Activated T-helper 1 cell treated with anti-CD3 and anti-CD28 coated beads, Interleukin-12 subunit alpha, Interleukin-12 subunit beta, Interleukin-2, Interleukin-4 antibody, amounts not matched to agents 30 ng/mL and 10 ng/mL and 1 ng/mL, durations not matched to agents 14 hours and 24 hours and 36 hours (primary cell): ENCODE data around the gene OCA2. TPM values are rescaled to one million over a fixed set of nuclear protein-coding genes. Genes with fewer than 3 reads are reported as not detected.
"Not testable (repeated sequence)": the region's sequence is repeated elsewhere in the genome, so short reads cannot be mapped to it uniquely, and the experiment has no call there.

Source experiments
- DNase-seq: peaks from one replicate; pipeline ENCODE4 v3.0.0; 2021; ENCODE audit warnings: low spot score
- H3K27ac Mint-ChIP-seq: one replicate; pipeline ENCODE4 v1.8.0; 2021; ENCODE audit warnings: mild to moderate bottlenecking, mixed read lengths
- H3K27me3 Mint-ChIP-seq: one replicate; pipeline ENCODE4 v1.8.0; 2022; ENCODE audit warnings: mild to moderate bottlenecking, moderate library complexity, mixed read lengths; ENCODE audit not compliant: insufficient read depth
- H3K36me3 Mint-ChIP-seq: one replicate; pipeline ENCODE4 v1.8.0; 2021; ENCODE audit warnings: low read depth, mixed read lengths
- H3K4me1 Mint-ChIP-seq: one replicate; pipeline ENCODE4 v1.8.0; 2021; ENCODE audit warnings: low read depth, mixed read lengths
- H3K4me3 Mint-ChIP-seq: one replicate; pipeline ENCODE4 v1.8.0; 2021; ENCODE audit warnings: mild to moderate bottlenecking, moderate library complexity, mixed read lengths
- H3K9me3 Mint-ChIP-seq: one replicate; pipeline ENCODE4 v1.8.0; 2021; ENCODE audit warnings: mixed read lengths
- intact Hi-C: fragments of 100-400 bp; cut with micrococcal nuclease; formaldehyde crosslinking; loops from one replicate; pipeline ENCODE4 v1.15.1; 2024
- total RNA-seq: library from RNA; stranded (reverse); gene quantifications from 2 replicates; pipeline ENCODE4 v1.2.3, GENCODE V29; 2022

The OCA2 gene
- total RNA-seq, 1 donor from 2014 or later: not detected

DNA sequence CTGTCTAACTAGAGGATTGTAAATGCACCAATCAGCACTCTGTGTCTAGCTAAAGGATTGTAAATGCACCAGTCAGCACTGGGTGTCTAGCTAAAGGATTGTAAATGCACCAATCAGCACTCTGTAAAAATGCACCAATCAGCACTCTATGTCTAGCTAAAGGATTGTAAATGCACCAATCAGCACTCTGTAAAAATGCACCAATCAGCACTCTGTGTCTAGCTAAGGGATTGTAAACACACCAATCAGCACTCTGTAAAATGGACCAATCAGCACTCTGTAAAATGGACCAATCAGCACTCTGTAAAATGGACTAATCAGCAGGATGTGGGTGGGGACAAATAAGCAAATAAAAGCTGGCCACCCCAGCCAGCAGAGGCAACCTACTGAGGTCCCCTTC is 331.7 kb downstream of the OCA2 start:
- DNase-seq, intact Hi-C loops, H3K36me3 Mint-ChIP-seq: not testable (repeated sequence)

DNA sequence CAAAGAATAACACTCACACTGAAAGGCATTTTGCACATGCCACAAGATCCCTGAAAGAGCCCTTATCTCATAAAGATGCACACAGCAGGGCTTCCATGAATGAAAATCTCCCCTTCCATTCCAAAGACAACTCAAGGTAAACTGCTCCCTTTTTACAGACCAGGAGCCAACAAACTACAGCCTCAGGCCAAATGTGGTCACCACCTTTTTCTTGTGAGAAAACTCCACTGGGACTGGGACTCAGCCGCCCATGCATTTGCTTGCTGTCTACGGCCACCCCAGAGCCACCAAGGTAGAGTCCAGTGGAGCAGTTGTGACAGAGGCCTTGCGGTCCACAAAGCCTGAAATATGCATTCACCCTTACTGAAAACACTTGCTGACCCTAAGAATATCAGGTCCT is 334.8 kb downstream of the OCA2 start:
- peaks cover 25% of the 10 kb centered on the region for H3K9me3 Mint-ChIP-seq
- DNase-seq: no peak
- no peak overlapping the region for H3K27ac Mint-ChIP-seq
- no peaks in the 10 kb centered on the region for H3K36me3 Mint-ChIP-seq
- H3K27me3 Mint-ChIP-seq: no peaks in the 10 kb centered on the region
- no peaks in the 10 kb centered on the region for H3K4me1 Mint-ChIP-seq
- H3K4me3 Mint-ChIP-seq: no peak overlapping the region
- intact Hi-C loops: no loop called here

More for the DNA sequence above, 331.7 kb downstream of the OCA2 start:
- not testable (repeated sequence) for H3K4me1 Mint-ChIP-seq, H3K27me3 Mint-ChIP-seq, H3K27ac Mint-ChIP-seq, H3K4me3 Mint-ChIP-seq
- peaks cover 35% of the 10 kb centered on the region for H3K9me3 Mint-ChIP-seq

DNA sequence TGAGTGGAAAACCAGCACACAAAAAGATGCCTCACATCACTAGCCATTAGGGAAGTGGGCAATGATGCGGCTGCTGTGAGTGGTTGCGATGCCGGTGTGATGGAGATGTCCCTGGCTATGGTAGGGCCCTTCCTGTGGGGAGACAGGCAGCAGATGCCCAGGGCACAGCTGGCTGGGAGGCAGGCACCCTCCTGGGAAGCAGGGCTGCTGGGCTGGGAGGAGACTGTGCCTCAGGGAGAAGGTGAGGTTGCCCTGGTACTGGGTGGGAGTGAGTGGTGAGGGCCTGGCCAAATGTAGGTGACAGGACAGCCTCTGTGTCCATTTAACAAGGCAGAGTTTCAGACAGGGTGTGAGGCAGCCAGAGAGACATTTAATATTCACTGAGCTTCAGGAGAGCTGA is 335.6 kb downstream of the OCA2 start:
- Mint-ChIP-seq H3K4me3 (no peak overlapping the region), H3K36me3 (no peaks in the 10 kb centered on the region), H3K9me3 (peaks cover 26% of the 10 kb centered on the region), H3K27ac (no peak overlapping the region), H3K27me3 (no peaks in the 10 kb centered on the region), H3K4me1 (no peaks in the 10 kb centered on the region)
- intact Hi-C loops: no loop called here
- no peak for DNase-seq

DNA sequence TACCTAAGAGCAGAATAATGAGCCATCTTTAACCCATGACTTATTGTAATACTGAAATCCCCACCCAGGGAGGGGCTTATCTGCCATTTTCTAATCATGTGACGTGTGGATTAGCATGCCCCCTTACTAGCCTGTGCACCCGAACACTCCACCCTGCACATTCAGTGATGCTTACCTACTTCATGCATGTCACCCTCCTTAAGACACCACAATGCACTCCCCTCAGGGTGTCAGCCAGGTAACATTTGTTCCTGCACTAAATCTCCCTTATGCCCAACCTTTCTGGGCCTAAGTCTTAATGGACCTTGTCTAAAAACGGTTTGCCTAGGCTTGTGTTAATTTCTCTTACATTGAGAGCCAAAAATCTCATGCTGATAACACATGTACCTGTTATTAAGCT is 336.6 kb downstream of the OCA2 start:
- no peak overlapping the region for H3K4me3 Mint-ChIP-seq
- H3K27me3 Mint-ChIP-seq: no peaks in the 10 kb centered on the region
- DNase-seq: no peak
- no peaks in the 10 kb centered on the region for H3K36me3 Mint-ChIP-seq
- no peak overlapping the region for H3K27ac Mint-ChIP-seq
- intact Hi-C loops: no loop called here
- H3K4me1 Mint-ChIP-seq: no peaks in the 10 kb centered on the region
- peaks cover 29% of the 10 kb centered on the region for H3K9me3 Mint-ChIP-seq

DNA sequence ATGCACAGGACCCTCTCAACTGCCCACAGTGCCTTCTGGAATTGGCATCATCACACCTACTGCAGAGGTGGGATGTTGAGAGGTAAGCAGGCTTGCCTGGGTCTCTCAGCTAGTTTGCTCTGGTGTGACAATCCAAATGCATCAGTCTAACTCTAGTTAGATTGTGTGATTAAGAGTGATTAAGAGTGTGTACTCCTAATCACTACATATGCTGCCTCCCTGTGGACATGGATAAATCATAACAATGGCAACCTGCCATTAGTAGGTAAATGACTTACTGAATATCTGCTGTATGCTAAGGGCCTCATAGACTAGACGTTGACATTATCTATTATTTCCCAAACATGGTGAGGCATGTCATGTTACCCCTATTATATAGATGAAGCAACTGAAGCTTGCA is 342.1 kb downstream of the OCA2 start:
- Mint-ChIP-seq H3K27me3 (no peaks in the 10 kb centered on the region), H3K9me3 (peaks cover 13% of the 10 kb centered on the region), H3K4me1 (no peaks in the 10 kb centered on the region), H3K36me3 (no peaks in the 10 kb centered on the region), H3K4me3 (no peak overlapping the region), H3K27ac (no peak overlapping the region)
- no peak for DNase-seq
- intact Hi-C loops: no loop called here

DNA sequence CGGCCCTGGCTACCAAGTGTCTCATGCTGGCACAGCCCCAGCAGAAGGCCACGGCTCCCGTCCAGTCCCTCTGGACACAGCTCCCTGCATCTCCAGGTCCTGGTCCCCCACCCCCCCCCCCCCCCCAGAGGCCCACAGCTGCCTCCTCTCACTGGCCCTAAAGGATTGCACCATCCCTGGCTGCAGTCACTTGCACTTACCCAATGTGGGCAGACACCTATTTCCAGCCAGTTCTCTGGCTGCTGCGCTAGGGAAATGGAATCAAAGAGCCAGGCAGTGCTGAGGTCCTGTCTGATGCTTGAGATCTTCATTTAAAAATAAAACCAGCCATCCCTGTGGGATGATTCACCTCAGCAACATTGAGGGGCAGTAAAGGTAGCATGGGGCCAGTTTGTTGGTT is 346.4 kb downstream of the OCA2 start:
- Mint-ChIP-seq H3K36me3 (no peaks in the 10 kb centered on the region), H3K4me1 (no peaks in the 10 kb centered on the region), H3K4me3 (no peak overlapping the region), H3K27me3 (no peaks in the 10 kb centered on the region), H3K27ac (no peak overlapping the region), H3K9me3 (peaks cover 8% of the 10 kb centered on the region)
- DNase-seq: no peak
- intact Hi-C loops: no loop called here

DNA sequence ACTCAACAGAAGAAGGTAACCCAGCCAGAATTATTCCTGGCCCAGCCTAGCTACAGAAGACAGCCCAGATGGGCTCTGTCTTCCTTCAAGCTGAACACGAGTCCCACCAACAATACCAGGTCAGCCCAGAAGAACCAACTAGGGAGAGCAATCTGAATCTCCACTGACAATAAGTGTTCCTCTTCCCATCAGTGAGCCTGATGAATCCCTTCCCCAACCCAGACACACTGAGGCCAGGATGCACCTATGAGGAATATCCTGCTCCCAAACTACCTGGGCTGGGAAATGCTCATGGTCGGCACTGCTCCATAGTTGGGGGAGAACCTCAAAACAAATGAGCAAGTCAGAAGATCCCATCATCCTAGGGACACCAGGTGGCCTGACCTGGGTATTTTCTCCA is 351.1 kb downstream of the OCA2 start:
- Mint-ChIP-seq H3K9me3 (peaks cover 19% of the 10 kb centered on the region), H3K36me3 (no peaks in the 10 kb centered on the region), H3K4me1 (no peaks in the 10 kb centered on the region), H3K4me3 (no peak overlapping the region), H3K27ac (no peak overlapping the region), H3K27me3 (no peaks in the 10 kb centered on the region)
- intact Hi-C loops: no loop called here
- no peak for DNase-seq

DNA sequence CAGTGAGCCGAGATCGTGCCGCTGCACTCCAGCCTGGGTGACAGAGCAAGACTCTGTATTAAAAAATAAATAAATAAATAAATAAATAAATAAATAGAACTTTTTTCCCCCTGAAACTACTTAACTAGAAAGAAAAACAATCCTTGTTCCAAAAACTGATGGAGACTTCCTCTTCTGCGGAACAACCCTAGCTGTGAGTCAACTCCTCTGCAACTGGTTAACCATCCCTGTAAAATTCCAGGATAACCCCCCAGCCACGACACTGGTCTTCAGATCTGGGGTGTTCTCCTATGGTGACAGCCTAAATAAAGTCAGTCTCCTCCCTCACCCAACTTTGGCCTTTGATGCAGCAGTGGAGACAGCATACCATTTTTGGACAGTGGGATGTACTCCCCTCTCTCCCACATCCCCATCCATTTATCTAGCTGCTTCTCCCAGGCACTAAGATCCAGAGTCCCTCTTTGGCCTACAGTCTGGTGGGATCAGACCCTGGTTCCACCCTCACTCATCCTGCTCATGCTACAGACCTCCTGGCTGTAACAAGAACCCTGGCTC is 352.6 kb downstream of the OCA2 start:
- intact Hi-C loops: no loop called here
- H3K27me3 Mint-ChIP-seq: no peaks in the 10 kb centered on the region
- no peaks in the 10 kb centered on the region for H3K4me1 Mint-ChIP-seq
- no peak overlapping the region for H3K4me3 Mint-ChIP-seq
- H3K9me3 Mint-ChIP-seq: peaks cover 24% of the 10 kb centered on the region
- no peak overlapping the region for H3K27ac Mint-ChIP-seq
- no peaks in the 10 kb centered on the region for H3K36me3 Mint-ChIP-seq
- DNase-seq: no peak

DNA sequence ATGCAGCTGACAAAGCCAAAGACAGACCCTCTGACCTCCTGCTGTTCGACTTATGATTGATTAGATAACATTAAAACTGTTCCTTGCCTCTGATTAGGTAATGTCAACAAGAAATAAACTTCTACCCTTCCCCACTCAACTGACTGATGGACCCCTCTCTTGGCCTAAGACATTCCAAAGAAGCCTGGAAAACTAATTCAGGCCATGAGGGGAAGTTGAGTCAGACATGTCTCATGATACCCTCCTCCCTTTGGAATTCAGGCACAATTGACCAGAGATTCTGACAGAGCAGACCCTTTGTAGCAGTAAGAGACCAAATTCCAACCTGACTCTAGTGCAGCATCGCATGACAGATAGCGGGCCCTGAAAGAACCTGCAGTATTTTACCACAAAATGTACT is 354.5 kb downstream of the OCA2 start:
- no peak for DNase-seq
- Mint-ChIP-seq H3K9me3 (peaks cover 31% of the 10 kb centered on the region), H3K27ac (no peak overlapping the region), H3K36me3 (no peaks in the 10 kb centered on the region), H3K27me3 (no peaks in the 10 kb centered on the region), H3K4me3 (no peak overlapping the region), H3K4me1 (no peaks in the 10 kb centered on the region)
- intact Hi-C loops: no loop called here

DNA sequence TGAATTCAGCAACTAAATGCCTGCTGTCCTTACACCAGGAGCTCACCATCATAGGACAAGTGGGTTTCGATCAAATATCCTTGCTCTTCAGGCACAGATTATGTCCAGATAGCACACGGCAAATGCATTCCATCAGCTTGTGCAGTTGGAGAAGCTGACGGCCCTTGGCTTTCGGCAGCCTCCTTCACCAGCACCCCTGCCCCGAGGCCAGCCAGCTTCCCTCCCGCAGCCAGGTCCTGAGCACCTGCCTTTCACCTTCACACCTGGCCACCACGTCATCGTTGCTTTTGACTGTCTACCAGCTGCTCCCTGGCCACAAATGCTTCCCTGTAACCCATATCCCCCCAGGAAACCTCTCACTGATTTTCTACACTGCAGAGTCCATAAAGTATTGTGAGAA is 355.5 kb downstream of the OCA2 start:
- DNase-seq: no peak
- Mint-ChIP-seq H3K27me3 (no peaks in the 10 kb centered on the region), H3K4me1 (no peaks in the 10 kb centered on the region), H3K27ac (no peak overlapping the region), H3K36me3 (no peaks in the 10 kb centered on the region), H3K9me3 (peaks cover 31% of the 10 kb centered on the region), H3K4me3 (no peak overlapping the region)
- intact Hi-C loops: no loop called here

DNA sequence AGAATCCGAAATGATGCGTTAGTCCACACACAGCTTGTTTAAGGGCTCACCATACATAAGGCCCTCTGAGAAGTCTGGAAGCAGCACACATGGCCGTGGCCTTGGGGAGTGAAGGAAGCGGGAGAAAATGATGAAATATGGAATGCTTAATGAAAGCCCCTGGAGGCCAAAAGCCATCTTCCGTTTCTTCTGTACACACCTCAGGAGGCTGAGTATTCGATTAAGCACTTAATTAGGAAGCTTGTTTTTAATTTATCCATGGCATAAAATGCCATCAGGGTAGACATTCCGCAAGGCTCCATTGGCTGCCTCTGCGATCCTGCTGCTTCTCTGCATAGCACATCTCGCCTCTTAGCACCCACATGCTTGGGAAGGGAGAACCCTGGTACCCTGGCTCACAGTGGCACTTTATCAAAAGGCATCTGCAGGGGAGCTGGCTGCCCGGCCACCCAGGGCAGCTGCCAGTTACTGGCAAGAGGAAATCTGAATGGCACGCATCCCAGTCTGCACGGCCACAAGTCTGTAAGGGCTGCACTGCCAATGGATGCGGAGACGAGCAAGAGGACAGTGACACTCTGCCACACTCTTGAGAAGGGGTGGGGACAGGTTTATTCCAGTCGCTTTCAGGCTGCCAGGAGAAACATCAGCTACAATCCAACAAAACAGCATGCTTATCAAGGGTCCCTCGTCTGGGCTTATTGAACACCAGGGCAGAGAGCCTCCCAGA is 356.2 kb downstream of the OCA2 start:
- Mint-ChIP-seq H3K36me3 (no peaks in the 10 kb centered on the region), H3K27ac (no peak overlapping the region), H3K4me3 (no peak overlapping the region), H3K27me3 (no peaks in the 10 kb centered on the region), H3K4me1 (no peaks in the 10 kb centered on the region), H3K9me3 (peaks cover 31% of the 10 kb centered on the region)
- intact Hi-C loops: no loop called here
- DNase-seq: no peak

DNA sequence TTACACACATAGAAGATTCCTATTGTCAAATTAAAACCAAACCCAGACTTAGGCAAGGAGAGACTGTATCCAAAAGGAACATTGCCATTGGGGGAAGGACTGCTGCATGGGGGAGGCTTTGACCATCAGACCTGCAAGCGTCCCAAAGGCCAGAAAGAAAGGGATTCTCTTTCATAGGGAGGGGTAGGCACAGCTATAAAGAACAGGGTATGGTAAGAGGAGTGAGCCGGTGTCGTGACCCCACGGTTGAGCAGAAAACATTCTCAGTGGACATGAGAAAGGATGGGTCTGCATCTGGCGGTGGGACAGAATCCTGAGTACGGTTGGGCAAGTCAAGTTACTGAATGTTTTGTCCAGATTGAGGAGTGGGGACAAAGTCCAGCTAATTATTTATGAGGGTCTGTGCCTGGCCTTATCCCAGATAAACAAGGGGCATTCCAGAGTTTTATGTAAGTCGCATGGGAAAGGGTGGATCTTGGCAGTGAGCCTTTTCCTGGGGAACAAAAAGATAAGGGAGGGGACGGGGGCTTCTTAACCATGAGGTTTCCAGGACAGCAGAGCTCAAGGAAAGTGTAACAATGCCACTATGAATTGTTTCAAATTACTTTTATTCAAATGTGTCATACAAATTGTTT is 357.8 kb downstream of the OCA2 start:
- DNase-seq: no peak
- no peaks in the 10 kb centered on the region for H3K4me1 Mint-ChIP-seq
- H3K9me3 Mint-ChIP-seq: peaks cover 40% of the 10 kb centered on the region
- no peaks in the 10 kb centered on the region for H3K27me3 Mint-ChIP-seq
- no peaks in the 10 kb centered on the region for H3K36me3 Mint-ChIP-seq
- no peak overlapping the region for H3K27ac Mint-ChIP-seq
- no peak overlapping the region for H3K4me3 Mint-ChIP-seq
- intact Hi-C loops: no loop called here

DNA sequence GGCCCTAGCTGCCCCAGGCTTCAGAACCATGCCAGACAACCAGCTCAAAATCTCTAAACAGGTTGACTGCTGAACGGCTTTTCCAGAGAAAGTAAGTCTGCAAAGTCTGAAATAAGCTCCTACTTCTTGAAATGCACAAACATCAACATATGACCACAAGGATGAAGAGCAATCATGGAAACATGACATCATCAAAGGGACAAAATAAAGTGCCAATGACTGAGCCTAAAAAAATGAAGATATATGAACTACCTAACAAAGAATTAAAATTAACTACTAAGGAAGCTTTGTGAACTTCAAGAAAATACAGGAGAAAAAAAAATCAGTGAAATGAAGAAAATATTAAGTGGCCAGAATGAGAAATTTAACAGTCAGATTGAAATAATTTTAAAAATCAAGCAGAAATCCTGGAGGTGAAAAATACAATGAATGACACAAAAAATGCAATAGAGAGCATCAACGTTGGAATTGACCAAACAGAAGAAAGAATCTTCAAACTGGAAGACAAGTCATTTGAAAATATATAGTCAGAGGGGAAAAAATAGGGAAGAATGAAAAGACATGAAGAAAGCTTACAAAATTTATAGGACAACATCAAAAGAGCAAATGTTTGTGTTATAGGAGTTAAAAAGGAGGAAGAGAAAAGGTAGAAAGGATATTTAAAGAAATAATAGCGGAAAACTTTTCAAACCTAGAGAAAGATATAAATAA is 364.2 kb downstream of the OCA2 start:
- Mint-ChIP-seq H3K27me3 (no peaks in the 10 kb centered on the region), H3K9me3 (peaks cover 41% of the 10 kb centered on the region), H3K36me3 (no peaks in the 10 kb centered on the region), H3K27ac (no peak overlapping the region), H3K4me3 (no peak overlapping the region), H3K4me1 (no peaks in the 10 kb centered on the region)
- intact Hi-C loops: no loop called here
- DNase-seq: no peak
